ENCODE results near the gene UST.

- TF ChIP-seq CTCF (IDR thresholded peaks at IDR 0.05): no peak
- TF ChIP-seq POLR2A (IDR thresholded peaks at IDR 0.05): no peak
- TF ChIP-seq EP300 (IDR thresholded peaks at IDR 0.05; ENCODE audit: low read depth): no peak
Measured at GRCh38 chr6:149086363-149086762, 339.5 kb downstream of the UST start.
